Dorsolateral prefrontal cortex (tissue), 118 donors: ENCODE results near the gene KIR2DL1. TPM values are rescaled to one million over a fixed set of nuclear protein-coding genes. Genes with fewer than 3 reads are reported as not detected.

Experiments
- total RNA-seq, 120 experiments: library from RNA; stranded (reverse); gene quantifications; one replicate each; pipeline versions ENCODE4 v1.2.3 to v1.2.4, GENCODE V29; 2022

KIR2DL1 gene
- total RNA-seq, 120 experiments from 2014 or later, result not detected

Other genes with a start within 250 kb of the KIR2DL1 start
- gene LILRA2, start 196.0 kb upstream of the KIR2DL1 start, total RNA-seq, result 1 to 10 TPM in 118 of 120 experiments, under 1 TPM in 2; 0.42 to 9.3 (median 3.1) TPM
- gene LILRA1, start 176.2 kb upstream of the KIR2DL1 start, total RNA-seq, result 1 to 10 TPM in 80 of 120 experiments, under 1 TPM in 39, not detected in 1; 0.25 to 4.8 (median 1.3) TPM
- gene LILRB1, start 139.3 kb upstream of the KIR2DL1 start, total RNA-seq, result 10 to 100 TPM in 16 of 120 experiments, 1 to 10 TPM in 103, under 1 TPM in 1; 0.60 to 24.2 (median 5.8) TPM
- gene LILRB4, start 106.8 kb upstream of the KIR2DL1 start, total RNA-seq, result 10 to 100 TPM in 13 of 120 experiments, 1 to 10 TPM in 107; 1.1 to 15.9 (median 6.0) TPM
- not detected for gene KIR3DL3, start 45.4 kb upstream of the KIR2DL1 start, total RNA-seq
- gene KIR2DL3, start 31.3 kb upstream of the KIR2DL1 start, total RNA-seq, result not detected
- under 1 TPM in 1 of 120 experiments, not detected in 119; 0.48 TPM for gene KIR2DL4, start 33.8 kb downstream of the KIR2DL1 start, total RNA-seq
- under 1 TPM in 2 of 120 experiments, not detected in 118; 0.23 to 0.28 TPM for gene KIR3DL1, start 46.7 kb downstream of the KIR2DL1 start, total RNA-seq
- under 1 TPM in 1 of 120 experiments, not detected in 119; 0.36 TPM for gene KIR2DS4, start 62.9 kb downstream of the KIR2DL1 start, total RNA-seq
- under 1 TPM in 2 of 120 experiments, not detected in 118; 0.48 to 0.55 TPM for gene KIR3DL2, start 80.7 kb downstream of the KIR2DL1 start, total RNA-seq
- gene FCAR, start 104.4 kb downstream of the KIR2DL1 start, total RNA-seq, result 1 to 10 TPM in 56 of 120 experiments, under 1 TPM in 34, not detected in 30; 0.32 to 6.0 (median 1.2) TPM
- gene NCR1, start 136.4 kb downstream of the KIR2DL1 start, total RNA-seq, result 1 to 10 TPM in 2 of 120 experiments, under 1 TPM in 4, not detected in 114; 0.30 to 1.1 (median 0.77) TPM
- gene NLRP7, start 177.7 kb downstream of the KIR2DL1 start, total RNA-seq, result under 1 TPM in 2 of 120 experiments, not detected in 118; 0.16 to 0.20 TPM
- 10 to 100 TPM in 32 of 120 experiments, 1 to 10 TPM in 82, under 1 TPM in 6; 0.35 to 24.1 (median 7.2) TPM for gene NLRP2, start 196.6 kb downstream of the KIR2DL1 start, total RNA-seq